HepG2 (cell line): ENCODE results near the gene MILR1. TPM values are rescaled to one million over a fixed set of nuclear protein-coding genes. Genes with fewer than 3 reads are reported as not detected.

ENCODE experiments used
- ATAC-seq: fragments of 200-7000 bp; cut with Tn5 transposase; 3 replicates; pipeline ENCODE4 v1.9.1; 2020; ENCODE audit warnings: mild to moderate bottlenecking, moderate library complexity
- BruUV-seq: library from RNA; stranded (reverse); fragments of 400-500 nt; replicated peaks from 2 replicates; lab custom pipeline; 2021; lab: Mats Ljungman, UMichigan
- CTCF ChIA-PET: fragments of 300-600 bp; formaldehyde crosslinking; extraction: SDS; loops from one replicate; lab custom pipeline; 2021; ENCODE audit warnings: low total read pairs, inconsistent platforms, low intra/inter-chr PET ratio; lab: Yijun Ruan, JAX
- POLR2A ChIA-PET: fragments of 350-600 bp; sonication (Branson Sonifier 250); formaldehyde crosslinking; loops from one replicate; lab custom pipeline; 2020; ENCODE audit warnings: antibody characterized with exemption, inconsistent platforms; lab: Yijun Ruan, JAX
- DNase-seq: peaks from one replicate; pipeline ENCODE4 v3.0.0-alpha.2; 2015; ENCODE audit warnings: low spot score
- FAIRE-seq: peaks from 3 replicates; lab custom pipeline; 2011; peaks lifted over from hg19 to GRCh38; lab: Jason Lieb, UNC
- H2AFZ ChIP-seq: one replicate; pipeline ENCODE4 v1.6.1; 2011; ENCODE audit warnings: low read length, inconsistent platforms
- H3K27ac ChIP-seq: fragments of 300-600 bp; 3 replicates; pipeline ENCODE4 v1.8.0; 2011; ENCODE audit warnings: mixed run types, mild to moderate bottlenecking, mixed read lengths, low read length, inconsistent platforms; ENCODE audit not compliant: insufficient read depth; ENCODE audit errors: extremely low read length
- H3K27me3 ChIP-seq, 2 experiments: fragments of 200-600 bp in 1 of 2; 2 replicates in 1 of 2; 3 replicates in 1 of 2; pipeline versions ENCODE4 v1.6.0 to v1.8.0; 2011; ENCODE audit warnings: low read length in 2 of 2, mild to moderate bottlenecking in 2 of 2, moderate library complexity in 2 of 2, inconsistent platforms in 1 of 2; ENCODE audit not compliant: insufficient read depth in 2 of 2, control insufficient read depth in 1 of 2
- H3K36me3 ChIP-seq, 2 experiments: fragments of 200-600 bp in 1 of 2; replicated peaks in 1 of 2; 2 replicates in 1 of 2; 3 replicates in 1 of 2; pipeline versions ENCODE4 v1.5.1 to v1.8.0; 2011; ENCODE audit warnings: low read length in 2 of 2, inconsistent platforms in 1 of 2; ENCODE audit not compliant: insufficient read depth in 2 of 2, control insufficient read depth in 1 of 2
- H3K4me1 ChIP-seq: 2 replicates; pipeline ENCODE4 v1.5.1; 2012; ENCODE audit warnings: low read length, inconsistent platforms; ENCODE audit not compliant: insufficient read depth
- H3K4me2 ChIP-seq: 2 replicates; pipeline ENCODE4 v1.6.0; 2011; ENCODE audit warnings: low read depth, low read length, inconsistent platforms
- H3K4me3 ChIP-seq, 3 experiments: fragments of 200-600 bp in 1 of 3; sonication (generic), shearing (Covaris generic) in 1 of 3; replicated peaks in 1 of 3; 2 replicates each; pipeline ENCODE4 v1.5.1; 2011 to 2016; ENCODE audit warnings: low read length in 3 of 3, inconsistent platforms in 2 of 3, low read depth in 2 of 3, mild to moderate bottlenecking in 2 of 3, control low read depth in 1 of 3, mixed read lengths in 1 of 3; ENCODE audit not compliant: insufficient read depth in 1 of 3
- H3K79me2 ChIP-seq: one replicate; pipeline ENCODE4 v1.6.1; 2011; ENCODE audit warnings: low read length, inconsistent platforms; ENCODE audit not compliant: insufficient read depth
- H3K9ac ChIP-seq: 2 replicates; pipeline ENCODE4 v1.6.0; 2011; ENCODE audit warnings: mild to moderate bottlenecking, low read depth, low read length, inconsistent platforms; ENCODE audit not compliant: insufficient read depth
- H3K9me3 ChIP-seq: 2 replicates; pipeline ENCODE4 v1.5.1; 2012; ENCODE audit warnings: mild to moderate bottlenecking, low read length
- H4K20me1 ChIP-seq: 2 replicates; pipeline ENCODE4 v1.6.0; 2011; ENCODE audit warnings: inconsistent platforms, mild to moderate bottlenecking, low read length, moderate library complexity; ENCODE audit not compliant: insufficient read depth
- BRD4 ChIP-seq: sonication (generic); formaldehyde crosslinking; IDR thresholded peaks from 2 replicates; pipeline ENCODE4 v1.4.0; 2020; ENCODE audit warnings: missing genetic modification reagents
- BRF2 ChIP-seq: sonication (generic); formaldehyde crosslinking; IDR thresholded peaks from 2 replicates; pipeline ENCODE4 v1.8.1; 2022; ENCODE audit warnings: mild to moderate bottlenecking, missing genetic modification reagents
- GRHL1 ChIP-seq: sonication (generic); formaldehyde crosslinking; conservative IDR thresholded peaks from 2 replicates; pipeline ENCODE4 v1.8.0; 2022; ENCODE audit warnings: missing genetic modification reagents
- KAT8 ChIP-seq: IDR thresholded peaks from 2 replicates; pipeline ENCODE4 v1.6.1; 2016; ENCODE audit warnings: missing genetic modification reagents, missing compliant biosample characterization
- KMT2A ChIP-seq: sonication (generic); formaldehyde crosslinking; IDR thresholded peaks from 2 replicates; pipeline ENCODE4 v1.4.0; 2020; ENCODE audit warnings: missing genetic modification reagents
- MAFK ChIP-seq, 2 experiments: IDR thresholded peaks in 1 of 2; conservative IDR thresholded peaks in 1 of 2; 2 replicates each; pipeline ENCODE4 v1.6.1; 2011; ENCODE audit warnings: improper control_type of control experiment in 2 of 2, low read length in 2 of 2
- NKX3-1 ChIP-seq: sonication (generic); formaldehyde crosslinking; IDR thresholded peaks from 2 replicates; pipeline ENCODE4 v1.5.0; 2020; ENCODE audit warnings: missing genetic modification reagents
- RXRB ChIP-seq: IDR thresholded peaks from 2 replicates; pipeline ENCODE4 v1.6.1; 2016; ENCODE audit warnings: borderline replicate concordance, missing genetic modification reagents, missing compliant biosample characterization
- TCF12 ChIP-seq, 2 experiments: fragments of 450-650 bp in 1 of 2; sonication (generic) in 1 of 2; formaldehyde crosslinking in 1 of 2; IDR thresholded peaks; 2 replicates each; pipeline versions ENCODE4 v1.6.1 to v1.8.0; 2017 to 2022; ENCODE audit warnings: antibody characterized with exemption in 1 of 2, mild to moderate bottlenecking in 1 of 2, missing genetic modification reagents in 1 of 2, moderate library complexity in 1 of 2
- YY1 ChIP-seq: IDR thresholded peaks from 2 replicates; pipeline ENCODE4 v1.6.1; 2011; ENCODE audit warnings: low read length, low read depth, moderate library complexity, mild to moderate bottlenecking; ENCODE audit not compliant: insufficient read depth, insufficient replicate concordance
- ZC3H4 ChIP-seq: sonication (generic); formaldehyde crosslinking; IDR thresholded peaks from 2 replicates; pipeline ENCODE4 v1.4.0; 2020; ENCODE audit warnings: missing genetic modification reagents, borderline replicate concordance
- ZNF280B ChIP-seq: sonication (generic); formaldehyde crosslinking; IDR thresholded peaks from 2 replicates; pipeline ENCODE4 v1.5.0; 2020; ENCODE audit warnings: missing genetic modification reagents, mild to moderate bottlenecking, borderline replicate concordance
- ZNF296 ChIP-seq: sonication (generic); formaldehyde crosslinking; conservative IDR thresholded peaks from 2 replicates; pipeline ENCODE4 v1.5.0; 2020; ENCODE audit warnings: mild to moderate bottlenecking, missing genetic modification reagents
- ZNF589 ChIP-seq: sonication (generic); formaldehyde crosslinking; conservative IDR thresholded peaks from 2 replicates; pipeline ENCODE4 v1.8.0; 2022; ENCODE audit warnings: mild to moderate bottlenecking, moderate library complexity, missing genetic modification reagents
- ZNF672 ChIP-seq: sonication (generic); formaldehyde crosslinking; IDR thresholded peaks from 2 replicates; pipeline ENCODE4 v1.8.1; 2022; ENCODE audit warnings: missing genetic modification reagents
- WGBS: methylation state at CpG from one replicate; pipeline ENCODE4 v1.1.6; 2017; ENCODE audit warnings: low lambda C conversion rate; 5-methylcytosine and 5-hydroxymethylcytosine counted together
- in situ Hi-C: cut with HindIII; loops from 2 replicates; pipeline ENCODE4 v1.10.0; 2017; ENCODE audit warnings: low pct_unique_long_range_greater_than_20kb; ENCODE audit not compliant: extremely low pct_ligation_motif_present
- intact Hi-C: fragments of 100-400 bp; cut with micrococcal nuclease; formaldehyde crosslinking; loops from one replicate; pipeline ENCODE4 v1.10.0; 2022; ENCODE audit not compliant: unreplicated experiment
- polyA plus RNA-seq, 8 experiments: library from polyadenylated mRNA; depleted of rRNA in 3 of 8; stranded (reverse) in 7 of 8; unstranded in 1 of 8; fragments of >200 nt; fragmentation: Illumina TruSeq in 4 of 8; extraction: Trizol in 4 of 8; gene quantifications; 2 replicates each; pipeline versions ENCODE4 v1.2.1 to v1.2.3, GENCODE V29; 2011 to 2016; ENCODE audit warnings: low read depth in 4 of 8, missing spikeins in 1 of 8, mixed read lengths in 1 of 8; ENCODE audit not compliant: insufficient read depth in 1 of 8
- total RNA-seq, 5 experiments: library from RNA; depleted of rRNA; stranded (reverse); fragments of >200 nt; fragmentation: Illumina TruSeq; extraction: Trizol; gene quantifications; 2 replicates each; pipeline ENCODE4 v1.2.3, GENCODE V29; 2016; ENCODE audit warnings: low read depth in 1 of 5

Gene MILR1
- total and polyA plus RNA-seq, 2 of the 13 experiments (the other 11 are each of a cell fraction or from before 2014, with no cell fraction given), result 0.27 to 1.7 TPM

GRCh38 chr17:64504769-64505339 is 55.9 kb downstream of the MILR1 start (continued):
- TF ChIP-seq BRF2 (0 out of 2 replicates have a peak, but pooled peaks have one; percentile 23), YY1 (no peak), ZNF589 (no peak), RXRB (CRISPR knock-in tag) (no peak)
- TF ChIP-seq, all 625 proteins: peak for 61

- Histone ChIP-seq H3K4me2 (peak overlapping the region; percentile 79), H3K4me1 (peaks cover 55% of the 10 kb centered on the region), H3K36me3 (peaks cover 23 to 60% of the 10 kb centered on the region in 2 experiments), H3K27me3 (peaks cover 0 to 3% of the 10 kb centered on the region in 2 experiments; a peak in 1 of 5 replicates), H3K9me3 (no peaks in the 10 kb centered on the region), H3K9ac (peak overlapping the region; percentile 100), H3K4me3 (peak overlapping the region; percentile 94 to 100 (median 99)), H4K20me1 (peaks cover 59% of the 10 kb centered on the region), H3K79me2 (peaks cover 67% of the 10 kb centered on the region), H2AFZ (no peak overlapping the region), H3K27ac (peak overlapping the region; percentile 99)
- CTCF ChIA-PET, result no interaction called here
- DNase-seq, result peak; percentile 80
- TSS peak; percentile 45 for BruUV-seq
- intact Hi-C loops, result loop anchor here (1.0 to 5.0 kb wide), 2 partner anchors 8 to 157 kb away; partner anchors contain the start of genes POLG2 and SMURF2
- no peak for FAIRE-seq
- ATAC-seq, result peak; percentile 59
- in situ Hi-C loops, result loop anchor here (10.0 kb wide), 1 partner anchor 661 kb away; the partner anchor contains the start of gene SMARCD2
- WGBS, result 2% methylated on average over 69 of the region's 76 CpGs
- POLR2A ChIA-PET, result interaction anchor here (0.6 to 4.1 kb wide), 41 partner anchors 8 to 732 kb away, joined by 3 to 202 read pairs (median 4); partner anchors contain the start of genes CCDC47, DDX42, GNA13 and LRRC37A3
- TF ChIP-seq KMT2A (CRISPR knock-in tag) (0 out of 2 replicates have a peak, but pooled peaks have one; percentile 57), MAFK (conservative IDR thresholded peaks at IDR 0.05 in 1 of 2, IDR thresholded peaks at IDR 0.05 in 1 of 2; ENCODE audit: low read length in 2 of 2) (no peak), GRHL1 (no peak), ZNF280B (CRISPR knock-in tag) (peak; percentile 60; the same call in 1 of the 2 replicates), NKX3-1 (CRISPR knock-in tag) (no peak), TCF12 (IDR thresholded peaks at IDR 0.05) (no peak), TCF12 (CRISPR knock-in tag; IDR thresholded peaks at IDR 0.05) (0 out of 2 replicates have a peak, but pooled peaks have one; percentile 37), BRD4 (CRISPR knock-in tag) (peak; percentile 80; the same call in 1 of the 2 replicates), KAT8 (peak; percentile 79), ZC3H4 (CRISPR knock-in tag) (0 out of 2 replicates have a peak, but pooled peaks have one; percentile 84), ZNF296 (CRISPR knock-in tag) (no peak), ZNF672 (no peak)
Observed at GRCh38 chr17:64505340-64506200, 56.7 kb downstream of the MILR1 start.
